ENCODE results near the gene MSRB1.
A peak's percentile ranks its signal among the peaks of the same experiment; 100 is the strongest.

MSRB1 gene

DNA sequence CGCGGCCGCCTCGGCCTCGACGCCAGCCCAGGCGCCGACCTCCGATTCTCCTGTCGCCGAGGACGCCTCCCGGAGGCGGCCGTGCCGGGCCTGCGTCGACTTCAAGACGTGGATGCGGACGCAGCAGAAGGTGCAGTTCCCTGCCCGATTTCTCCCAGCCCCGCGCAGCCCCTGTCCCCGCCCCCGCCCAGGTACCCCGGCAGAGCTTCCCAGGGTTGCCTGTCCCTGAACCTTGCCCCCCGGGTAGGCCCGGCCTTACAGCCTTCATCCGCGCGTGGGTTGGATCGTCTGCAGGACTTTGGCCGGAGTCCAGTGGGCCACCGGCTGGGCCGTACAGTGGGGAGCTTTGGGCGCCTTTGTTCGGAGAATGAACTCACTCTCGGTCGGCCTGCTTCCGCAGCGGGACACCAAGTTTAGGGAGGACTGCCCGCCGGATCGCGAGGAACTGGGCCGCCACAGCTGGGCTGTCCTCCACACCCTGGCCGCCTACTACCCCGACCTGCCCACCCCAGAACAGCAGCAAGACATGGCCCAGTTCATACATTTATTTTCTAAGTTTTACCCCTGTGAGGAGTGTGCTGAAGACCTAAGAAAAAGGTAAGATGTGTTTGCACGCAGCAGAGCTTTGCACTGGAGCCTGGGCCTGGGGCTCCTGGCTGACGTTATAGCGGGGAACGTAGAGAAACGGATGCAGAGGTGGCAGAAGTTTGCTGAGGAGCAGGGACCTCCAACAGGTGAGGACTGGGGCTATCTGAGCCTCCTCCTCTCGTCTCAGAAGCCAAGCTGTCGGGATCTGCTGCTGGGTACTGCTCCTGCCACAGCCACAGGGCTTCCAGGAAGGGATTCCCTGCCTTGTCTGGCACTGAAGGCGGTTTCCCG is 41.6 kb upstream of the MSRB1 start:
- Histone ChIP-seq H3K4me2 (ENCODE audit: insufficient read depth, low read length) (peak overlapping the region; percentile 100), H3K27ac (ENCODE audit: low read length) (peak overlapping the region; percentile 75), H2AFZ (ENCODE audit: low read depth, low read length) (peak overlapping the region; percentile 99), H3K79me2 (ENCODE audit: insufficient read depth, low read length) (peaks cover 18% of the 10 kb centered on the region), H4K20me1 (ENCODE audit: insufficient read depth, low read length) (peaks cover 4% of the 10 kb centered on the region; the same call in 1 of the 2 replicates), H3K27me3 (ENCODE audit: insufficient read depth, low read length, poor library complexity) (peaks cover 14% of the 10 kb centered on the region), H3K4me3 (ENCODE audit: low read depth in 1 of 2, low read length in 2 of 2) (peak overlapping the region; percentile 84 to 88; a peak in 3 of 4 replicates), H3K36me3 (ENCODE audit: insufficient read depth, low read length) (peaks cover 16% of the 10 kb centered on the region), H3K4me1 (ENCODE audit: insufficient read depth, low read length) (peaks cover 24% of the 10 kb centered on the region), H3K9ac (ENCODE audit: low read depth, low read length) (peak overlapping the region; percentile 93), H3K9me3 (ENCODE audit: insufficient read depth, low read length, severe bottlenecking) (no peaks in the 10 kb centered on the region)
- TF ChIP-seq, protein P1, sequence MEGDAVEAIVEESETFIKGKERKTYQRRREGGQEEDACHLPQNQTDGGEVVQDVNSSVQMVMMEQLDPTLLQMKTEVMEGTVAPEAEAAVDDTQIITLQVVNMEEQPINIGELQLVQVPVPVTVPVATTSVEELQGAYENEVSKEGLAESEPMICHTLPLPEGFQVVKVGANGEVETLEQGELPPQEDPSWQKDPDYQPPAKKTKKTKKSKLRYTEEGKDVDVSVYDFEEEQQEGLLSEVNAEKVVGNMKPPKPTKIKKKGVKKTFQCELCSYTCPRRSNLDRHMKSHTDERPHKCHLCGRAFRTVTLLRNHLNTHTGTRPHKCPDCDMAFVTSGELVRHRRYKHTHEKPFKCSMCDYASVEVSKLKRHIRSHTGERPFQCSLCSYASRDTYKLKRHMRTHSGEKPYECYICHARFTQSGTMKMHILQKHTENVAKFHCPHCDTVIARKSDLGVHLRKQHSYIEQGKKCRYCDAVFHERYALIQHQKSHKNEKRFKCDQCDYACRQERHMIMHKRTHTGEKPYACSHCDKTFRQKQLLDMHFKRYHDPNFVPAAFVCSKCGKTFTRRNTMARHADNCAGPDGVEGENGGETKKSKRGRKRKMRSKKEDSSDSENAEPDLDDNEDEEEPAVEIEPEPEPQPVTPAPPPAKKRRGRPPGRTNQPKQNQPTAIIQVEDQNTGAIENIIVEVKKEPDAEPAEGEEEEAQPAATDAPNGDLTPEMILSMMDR (IDR thresholded peaks at IDR 0.05; ENCODE audit: borderline replicate concordance, extremely low read depth, low read length, poor library complexity, severe bottlenecking): no peak
- no peak for TF ChIP-seq EZH2 (IDR thresholded peaks at IDR 0.05; ENCODE audit: borderline replicate concordance, low read depth, low read length, severe bottlenecking)
- ATAC-seq (ENCODE audit: insufficient read depth, low read depth) (peak; percentile 35), DNase-seq (no peak)

DNA sequence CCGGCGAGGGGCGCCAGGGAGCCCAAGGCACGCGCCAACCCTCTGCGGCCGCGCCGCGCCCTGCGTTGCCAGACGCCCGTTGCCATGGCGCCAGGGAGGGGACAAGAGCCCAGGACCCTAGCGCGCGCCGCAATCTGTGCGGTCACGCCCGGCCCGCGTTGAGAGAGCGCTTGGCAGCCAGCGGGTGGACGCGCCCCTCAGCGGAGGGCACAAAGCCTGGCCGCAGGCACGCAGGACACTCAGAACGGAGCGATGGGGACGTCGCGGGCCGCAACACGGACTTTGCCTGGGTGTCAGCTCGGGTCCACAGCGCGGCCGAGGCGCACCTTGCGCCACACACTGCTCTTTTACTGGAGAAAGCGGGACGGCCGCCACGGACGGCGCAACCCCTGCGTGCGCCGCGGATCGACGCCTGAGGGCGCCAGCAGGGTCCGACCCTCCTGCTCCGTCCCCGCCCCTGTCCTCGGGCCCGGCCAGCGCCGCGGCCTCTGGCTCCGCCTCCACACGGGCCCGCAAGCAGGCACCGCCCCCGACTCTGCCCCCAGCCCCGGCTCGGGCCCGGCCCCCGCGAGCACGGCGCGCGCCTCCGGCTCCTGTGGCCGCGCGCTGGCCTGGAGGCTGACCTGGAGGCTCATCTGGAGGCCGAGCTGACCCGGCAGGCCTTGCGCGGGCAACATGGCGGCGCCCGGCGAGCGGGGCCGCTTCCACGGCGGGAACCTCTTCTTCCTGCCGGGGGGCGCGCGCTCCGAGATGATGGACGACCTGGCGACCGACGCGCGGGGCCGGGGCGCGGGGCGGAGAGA is 40.7 kb upstream of the MSRB1 start, which contains the start of gene GFER:
Gene GFER (plus strand): TSS at position 650 of the 803 bp plus-strand sequence. CDS start 26 bp downstream, at position 676.
- peak within 1 kb of the TSS; percentile 99 for H2AFZ ChIP-seq (ENCODE audit: low read depth, low read length)
- no peaks in the 10 kb centered on the region for H3K9me3 ChIP-seq (ENCODE audit: insufficient read depth, low read length, severe bottlenecking)
- H3K4me1 ChIP-seq (ENCODE audit: insufficient read depth, low read length): peaks cover 24% of the 10 kb centered on the region
- TF ChIP-seq EZH2 (IDR thresholded peaks at IDR 0.05; ENCODE audit: borderline replicate concordance, low read depth, low read length, severe bottlenecking): peak; percentile 66
- TF ChIP-seq, protein P1 (IDR thresholded peaks at IDR 0.05; ENCODE audit: borderline replicate concordance, extremely low read depth, low read length, poor library complexity, severe bottlenecking): peak; percentile 49
- H3K27me3 ChIP-seq (ENCODE audit: insufficient read depth, low read length, poor library complexity): peaks cover 14% of the 10 kb centered on the region
- H3K9ac ChIP-seq (ENCODE audit: low read depth, low read length): peak within 1 kb of the TSS; percentile 93
- peak within 1 kb of the TSS; percentile 100 for H3K4me2 ChIP-seq (ENCODE audit: insufficient read depth, low read length)
- H4K20me1 ChIP-seq (ENCODE audit: insufficient read depth, low read length): peaks cover 4% of the 10 kb centered on the region; the same call in 1 of the 2 replicates
- DNase-seq (peak; percentile 65), ATAC-seq (ENCODE audit: insufficient read depth, low read depth) (peak; percentile 71)
- peaks cover 18% of the 10 kb centered on the region for H3K79me2 ChIP-seq (ENCODE audit: insufficient read depth, low read length)
- peaks cover 21% of the 10 kb centered on the region for H3K36me3 ChIP-seq (ENCODE audit: insufficient read depth, low read length)
- peak within 1 kb of the TSS; percentile 75 for H3K27ac ChIP-seq (ENCODE audit: low read length)
- peak within 1 kb of the TSS; percentile 84 to 88 for H3K4me3 ChIP-seq (ENCODE audit: low read depth in 1 of 2, low read length in 2 of 2)

DNA sequence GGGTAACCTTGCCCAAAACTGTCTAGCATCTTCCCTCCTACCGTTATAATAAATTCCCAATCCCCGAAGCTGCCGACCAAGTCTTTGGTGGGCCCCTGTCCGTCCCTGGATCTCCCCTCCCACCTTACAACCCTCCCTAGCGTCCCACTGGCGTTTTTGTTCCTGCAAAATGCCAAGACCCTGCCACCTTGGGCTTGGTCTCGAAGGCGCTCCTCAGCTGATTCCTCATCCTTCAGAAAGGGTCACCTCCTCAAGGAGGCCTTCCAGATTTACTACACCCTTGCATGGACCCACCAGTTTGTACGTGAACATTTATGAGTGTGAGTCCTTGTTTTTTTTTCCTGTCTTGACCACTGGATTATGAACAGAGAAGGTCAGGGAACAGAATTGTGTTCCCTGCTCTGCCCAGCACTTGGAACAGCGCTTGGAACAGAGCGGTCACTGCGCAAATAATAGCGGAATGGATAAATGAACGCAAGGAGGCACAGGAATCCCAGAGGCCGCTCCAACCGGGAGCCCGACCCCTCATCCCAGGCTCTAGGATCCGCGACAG is 40.1 kb upstream of the MSRB1 start:
- H4K20me1 ChIP-seq (ENCODE audit: insufficient read depth, low read length): peaks cover 4% of the 10 kb centered on the region; the same call in 1 of the 2 replicates
- H3K9ac ChIP-seq (ENCODE audit: low read depth, low read length): peak overlapping the region; percentile 93
- ATAC-seq (ENCODE audit: insufficient read depth, low read depth): no peak

More for the DNA sequence above, 40.1 kb upstream of the MSRB1 start:
- Histone ChIP-seq H3K4me1 (ENCODE audit: insufficient read depth, low read length) (peaks cover 24% of the 10 kb centered on the region), H3K36me3 (ENCODE audit: insufficient read depth, low read length) (peaks cover 28% of the 10 kb centered on the region), H3K4me2 (ENCODE audit: insufficient read depth, low read length) (peak overlapping the region; percentile 100), H3K27me3 (ENCODE audit: insufficient read depth, low read length, poor library complexity) (peaks cover 14% of the 10 kb centered on the region), H3K27ac (ENCODE audit: low read length) (no peak overlapping the region; the same call in 1 of the 2 replicates), H3K9me3 (ENCODE audit: insufficient read depth, low read length, severe bottlenecking) (no peaks in the 10 kb centered on the region), H3K79me2 (ENCODE audit: insufficient read depth, low read length) (peaks cover 18% of the 10 kb centered on the region), H3K4me3 (ENCODE audit: low read depth in 1 of 2, low read length in 2 of 2) (peak overlapping the region; percentile 84 to 88; a peak in 3 of 4 replicates), H2AFZ (ENCODE audit: low read depth, low read length) (peak overlapping the region; percentile 99)
- TF ChIP-seq, protein P1 (IDR thresholded peaks at IDR 0.05; ENCODE audit: borderline replicate concordance, extremely low read depth, low read length, poor library complexity, severe bottlenecking): no peak
- peak; percentile 80 for TF ChIP-seq EZH2 (IDR thresholded peaks at IDR 0.05; ENCODE audit: borderline replicate concordance, low read depth, low read length, severe bottlenecking)
- no peak for DNase-seq
